HS-5 (cell line): ENCODE data around the gene HDLBP.

Source experiments
- DNase-seq: peaks from one replicate; pipeline ENCODE4 v3.0.0-alpha.2; 2012; ENCODE audit warnings: low read depth

HDLBP gene

GRCh38 chr2:241273210-241274020 is 42.1 kb downstream of the HDLBP start:
- DNase-seq, result no peak

- DNase-seq, result peak; percentile 10
Measured at GRCh38 chr2:241272303-241273209, 42.9 kb downstream of the HDLBP start.

- peak; percentile 40 for DNase-seq
Measured at GRCh38 chr2:241271706-241272302, 43.7 kb downstream of the HDLBP start.

GRCh38 chr2:241270531-241270930 is 44.9 kb downstream of the HDLBP start:
- no peak for DNase-seq

- DNase-seq, result no peak
Measured at GRCh38 chr2:241269707-241270520, 45.6 kb downstream of the HDLBP start.

GRCh38 chr2:241268716-241269445 is 46.6 kb downstream of the HDLBP start:
- peak; percentile 30 for DNase-seq

- DNase-seq, result no peak
Measured at GRCh38 chr2:241268306-241268705, 47.2 kb downstream of the HDLBP start.

GRCh38 chr2:241267249-241268067 is 48.0 kb downstream of the HDLBP start:
- no peak for DNase-seq

GRCh38 chr2:241265506-241265905 is 50.0 kb downstream of the HDLBP start:
- no peak for DNase-seq

- DNase-seq, result no peak
Measured at GRCh38 chr2:241263061-241263460, 52.4 kb downstream of the HDLBP start.

- no peak for DNase-seq
Measured at GRCh38 chr2:241261628-241262027, 53.8 kb downstream of the HDLBP start.

- no peak for DNase-seq
Measured at GRCh38 chr2:241260911-241261310, 54.6 kb downstream of the HDLBP start.

GRCh38 chr2:241258505-241259280 is 56.8 kb downstream of the HDLBP start:
- DNase-seq, result no peak

GRCh38 chr2:241257419-241258032 is 57.9 kb downstream of the HDLBP start:
- DNase-seq, result no peak

GRCh38 chr2:241256168-241256545 is 59.3 kb downstream of the HDLBP start:
- DNase-seq, result no peak

- DNase-seq, result no peak
Measured at GRCh38 chr2:241255542-241256167, 59.8 kb downstream of the HDLBP start.

GRCh38 chr2:241254904-241255351 is 60.5 kb downstream of the HDLBP start:
- no peak for DNase-seq

GRCh38 chr2:241252778-241253475 is 62.5 kb downstream of the HDLBP start:
- no peak for DNase-seq
